Thoracic aorta (tissue), 2 donors: ENCODE measurements around the gene CNTNAP2. TPM values are rescaled to one million over a fixed set of nuclear protein-coding genes. Genes with fewer than 3 reads are reported as not detected.

Experiments
- ATAC-seq: fragments of 150-250 bp; one replicate; pipeline ENCODE4 v1.8.0; 2017; ENCODE audit warnings: low read depth; ENCODE audit not compliant: insufficient number of reproducible peaks, low FRiP score
- DNase-seq: peaks from one replicate; pipeline ENCODE4 v3.0.0-alpha.2; 2020; ENCODE audit warnings: low spot score
- H3K27ac ChIP-seq, 2 donors: fragments of 200-600 bp; sonication (generic); 1 replicate in 1 of 2; 2 replicates in 1 of 2; pipeline ENCODE4 v1.5.1; 2016; ENCODE audit warnings: mild to moderate bottlenecking in 2 of 2, moderate library complexity in 2 of 2
- H3K27me3 ChIP-seq: fragments of 200-600 bp; sonication (generic); replicated peaks from 2 replicates; pipeline ENCODE4 v1.6.0; 2016; ENCODE audit warnings: mild to moderate bottlenecking; ENCODE audit not compliant: insufficient read depth
- H3K36me3 ChIP-seq: fragments of 200-600 bp; sonication (generic); one replicate; pipeline ENCODE4 v1.5.1; 2016
- H3K4me1 ChIP-seq, 2 donors: fragments of 200-600 bp; sonication (generic); 1 replicate in 1 of 2; 2 replicates in 1 of 2; pipeline versions ENCODE4 v1.5.1 to v1.6.0; 2016; ENCODE audit warnings: low read depth in 2 of 2, mild to moderate bottlenecking in 1 of 2; ENCODE audit not compliant: control insufficient read depth in 1 of 2
- H3K4me3 ChIP-seq: fragments of 200-600 bp; sonication (generic); 2 replicates; pipeline ENCODE4 v1.5.1; 2016; ENCODE audit warnings: mild to moderate bottlenecking
- H3K9me3 ChIP-seq: fragments of 200-600 bp; sonication (generic); 2 replicates; pipeline ENCODE4 v1.5.1; 2016
- CTCF ChIP-seq: fragments of 200-600 bp; sonication (generic); IDR thresholded peaks from one replicate; pipeline ENCODE4 v1.5.1; 2019; ENCODE audit warnings: antibody characterized with exemption
- total RNA-seq, 2 donors: library from RNA; depleted of rRNA; stranded (reverse); fragments of >200 nt; gene quantifications; one replicate each; pipeline versions ENCODE4 v1.1.0 to v1.2.3, GENCODE V29; 2016

Gene CNTNAP2
- total RNA-seq, 2 donors from 2014 or later, result not detected

GRCh38 chr7:148210804-148211325, 2094.3 kb downstream of the CNTNAP2 start:
- DNase-seq, result no peak

GRCh38 chr7:148211740-148212151, 2095.1 kb downstream of the CNTNAP2 start:
- Histone ChIP-seq H3K36me3 (no peaks in the 10 kb centered on the region), H3K27me3 (no peaks in the 10 kb centered on the region), H3K4me1 (peaks cover 4 to 6% of the 10 kb centered on the region in 2 donors), H3K4me3 (no peak overlapping the region), H3K9me3 (no peaks in the 10 kb centered on the region), H3K27ac (no peak overlapping the region)
- TF ChIP-seq CTCF, result no peak
- ATAC-seq (no peak), DNase-seq (no peak)

More at GRCh38 chr7:148210804-148211325, 2094.3 kb downstream of the CNTNAP2 start:
- H3K27ac ChIP-seq, result no peak overlapping the region
- no peaks in the 10 kb centered on the region for H3K9me3 ChIP-seq
- no peak for ATAC-seq
- no peaks in the 10 kb centered on the region for H3K27me3 ChIP-seq
- H3K4me1 ChIP-seq, result peaks cover 4 to 6% of the 10 kb centered on the region in 2 donors
- no peaks in the 10 kb centered on the region for H3K36me3 ChIP-seq
- H3K4me3 ChIP-seq, result no peak overlapping the region
- no peak for TF ChIP-seq CTCF

- no peak for TF ChIP-seq CTCF
- H3K27me3 ChIP-seq, result no peaks in the 10 kb centered on the region
- no peak overlapping the region for H3K27ac ChIP-seq
- no peak overlapping the region for H3K4me3 ChIP-seq
- no peaks in the 10 kb centered on the region for H3K9me3 ChIP-seq
- DNase-seq, result no peak
- no peak for ATAC-seq
- no peaks in the 10 kb centered on the region for H3K36me3 ChIP-seq
- H3K4me1 ChIP-seq, result peaks cover 4 to 6% of the 10 kb centered on the region in 2 donors
These were observed 2096.1 kb downstream of the CNTNAP2 start for GRCh38 chr7:148212731-148213130.

- DNase-seq (no peak), ATAC-seq (no peak)
- H3K27ac ChIP-seq, result no peak overlapping the region
- no peaks in the 10 kb centered on the region for H3K36me3 ChIP-seq
- no peak for TF ChIP-seq CTCF
- H3K4me3 ChIP-seq, result no peak overlapping the region
- peaks cover 4 to 6% of the 10 kb centered on the region in 2 donors for H3K4me1 ChIP-seq
- no peaks in the 10 kb centered on the region for H3K27me3 ChIP-seq
- no peaks in the 10 kb centered on the region for H3K9me3 ChIP-seq
These were observed 2097.5 kb downstream of the CNTNAP2 start for GRCh38 chr7:148214101-148214500.

- no peaks in the 10 kb centered on the region for H3K9me3 ChIP-seq
- no peaks in the 10 kb centered on the region for H3K27me3 ChIP-seq
- H3K36me3 ChIP-seq, result no peaks in the 10 kb centered on the region
- no peak for TF ChIP-seq CTCF
- no peaks in the 10 kb centered on the region for H3K4me1 ChIP-seq
- no peak overlapping the region for H3K4me3 ChIP-seq
- ATAC-seq (no peak), DNase-seq (no peak)
- no peak overlapping the region for H3K27ac ChIP-seq
These were observed 2102.0 kb downstream of the CNTNAP2 start for GRCh38 chr7:148218603-148219002.
